K562 (cell line): ENCODE data around the gene RAMACL. TPM values are rescaled to one million over a fixed set of nuclear protein-coding genes. Genes with fewer than 3 reads are reported as not detected.

Experiments
- ATAC-seq: fragments of 200-7000 bp; cut with Tn5 transposase; 3 replicates; pipeline ENCODE4 v1.9.1; 2020; ENCODE audit warnings: moderate library complexity
- BruUV-seq: library from RNA; stranded (reverse); fragments of 400-500 nt; replicated peaks from 2 replicates; lab custom pipeline; 2021; lab: Mats Ljungman, UMichigan
- CTCF ChIA-PET: fragments of 300-600 bp; formaldehyde crosslinking; extraction: SDS; loops from one replicate; lab custom pipeline; 2021; ENCODE audit warnings: low intra/inter-chr PET ratio; lab: Yijun Ruan, JAX
- POLR2A ChIA-PET: fragments of 300-600, 350-650 bp; sonication (Branson Sonifier 250); formaldehyde crosslinking; extraction: SDS; loops from one replicate; lab custom pipeline; 2021; ENCODE audit warnings: antibody characterized with exemption, inconsistent platforms; lab: Yijun Ruan, JAX
- DNase-seq, 4 experiments: peaks; one replicate each; pipeline versions ENCODE4 v3.0.0 to v3.0.0-alpha.2; 2011 to 2018; ENCODE audit warnings: low spot score in 3 of 4, mixed read lengths in 3 of 4; ENCODE audit errors: extremely low read depth in 1 of 4
- FAIRE-seq: peaks from 2 replicates; lab custom pipeline; 2011; peaks lifted over from hg19 to GRCh38; lab: Jason Lieb, UNC
- H2AFZ ChIP-seq: 2 replicates; pipeline ENCODE4 v1.6.0; 2011; ENCODE audit warnings: low read depth, low read length, control low read depth, inconsistent platforms
- H3K27ac ChIP-seq: fragments of 200-600 bp; 3 replicates; pipeline ENCODE4 v1.8.0; 2011; ENCODE audit warnings: low read depth, mild to moderate bottlenecking, control low read depth, inconsistent platforms, low read length, moderate library complexity, mixed read lengths; ENCODE audit errors: extremely low read depth
- H3K27me3 ChIP-seq, 2 experiments: fragments of 300-600 bp in 1 of 2; 2 replicates in 1 of 2; 3 replicates in 1 of 2; pipeline versions ENCODE4 v1.6.0 to v1.8.0; 2011; ENCODE audit warnings: inconsistent platforms in 2 of 2, low read length in 2 of 2, mild to moderate bottlenecking in 1 of 2, mixed read lengths in 1 of 2, moderate library complexity in 1 of 2; ENCODE audit not compliant: control insufficient read depth in 2 of 2, insufficient read depth in 2 of 2
- H3K36me3 ChIP-seq: fragments of 300-600 bp; 3 replicates; pipeline ENCODE4 v1.8.0; 2011; ENCODE audit warnings: mild to moderate bottlenecking, low read length, inconsistent platforms; ENCODE audit not compliant: control insufficient read depth, insufficient read depth
- H3K4me1 ChIP-seq, 2 experiments: fragments of 200-600 bp in 1 of 2; replicated peaks in 1 of 2; 2 replicates in 1 of 2; 3 replicates in 1 of 2; pipeline versions ENCODE4 v1.5.1 to v1.8.0; 2011; ENCODE audit warnings: inconsistent platforms in 2 of 2, low read length in 2 of 2, mild to moderate bottlenecking in 1 of 2, mixed read lengths in 1 of 2, moderate library complexity in 1 of 2; ENCODE audit not compliant: control insufficient read depth in 2 of 2, insufficient read depth in 2 of 2
- H3K4me2 ChIP-seq: 2 replicates; pipeline ENCODE4 v1.6.1; 2011; ENCODE audit warnings: low read length, control low read depth, inconsistent platforms, mixed read lengths; ENCODE audit not compliant: insufficient read depth
- H3K4me3 ChIP-seq: fragments of 200-600 bp; sonication (generic), shearing (Covaris generic); 2 replicates; pipeline ENCODE4 v1.5.1; 2016; ENCODE audit warnings: control low read depth, inconsistent platforms
- H3K79me2 ChIP-seq: fragments of 200-600 bp; 3 replicates; pipeline ENCODE4 v1.8.0; 2011; ENCODE audit warnings: low read length, inconsistent platforms; ENCODE audit not compliant: control insufficient read depth, insufficient read depth
- H3K9ac ChIP-seq, 2 experiments: 2 replicates each; pipeline versions ENCODE4 v1.6.0 to v1.6.1; 2011; ENCODE audit warnings: low read depth in 2 of 2, low read length in 2 of 2, control low read depth in 1 of 2, inconsistent platforms in 1 of 2, mild to moderate bottlenecking in 1 of 2, mixed read lengths in 1 of 2; ENCODE audit not compliant: insufficient read depth in 1 of 2
- H3K9me1 ChIP-seq: one replicate; pipeline ENCODE4 v1.6.0; 2011; ENCODE audit warnings: inconsistent platforms, mild to moderate bottlenecking, low read length, moderate library complexity; ENCODE audit not compliant: control insufficient read depth, insufficient read depth
- H3K9me3 ChIP-seq: replicated peaks from 2 replicates; pipeline ENCODE4 v1.5.1; 2011; ENCODE audit warnings: low read depth, low read length, inconsistent platforms; ENCODE audit not compliant: control insufficient read depth, insufficient read depth
- H4K20me1 ChIP-seq: replicated peaks from 2 replicates; pipeline ENCODE4 v1.6.1; 2011; ENCODE audit warnings: low read length, inconsistent platforms, mixed read lengths; ENCODE audit not compliant: control insufficient read depth, insufficient read depth
- CTCFL ChIP-seq: IDR thresholded peaks from 2 replicates; pipeline ENCODE4 v1.6.1; 2011; ENCODE audit warnings: borderline replicate concordance, low read depth, mild to moderate bottlenecking, moderate library complexity, low read length; ENCODE audit not compliant: insufficient read depth, poor library complexity, severe bottlenecking
- GABPB2 ChIP-seq: fragments of 250-450 bp; sonication (Bioruptor Pico); conservative IDR thresholded peaks from 2 replicates; pipeline ENCODE4 v1.5.1; 2021; ENCODE audit warnings: mild to moderate bottlenecking
- GTF2E2 ChIP-seq: fragments of 200-800 bp; sonication (Bioruptor generic); IDR thresholded peaks from 2 replicates; pipeline ENCODE4 v1.6.1; 2016; ENCODE audit warnings: missing genetic modification characterization, missing compliant biosample characterization
- HIVEP1 ChIP-seq: fragments of 250-450 bp; sonication (Bioruptor Pico); IDR thresholded peaks from 2 replicates; pipeline ENCODE4 v1.4.0; 2020; ENCODE audit warnings: mild to moderate bottlenecking
- IFI16 ChIP-seq: fragments of 250-450 bp; sonication (Bioruptor Pico); IDR thresholded peaks from 2 replicates; pipeline ENCODE4 v2.1.2; 2022; ENCODE audit warnings: mild to moderate bottlenecking, inconsistent platforms
- KLF1 ChIP-seq: fragments of 450-650 bp; IDR thresholded peaks from 2 replicates; pipeline ENCODE4 v1.6.1; 2016; ENCODE audit warnings: missing genetic modification characterization, missing compliant biosample characterization
- MITF ChIP-seq: IDR thresholded peaks from 2 replicates; pipeline ENCODE4 v1.6.1; 2014; ENCODE audit warnings: antibody characterized with exemption
- NBN ChIP-seq: fragments of 450-650 bp; IDR thresholded peaks from 2 replicates; pipeline ENCODE4 v1.6.1; 2016; ENCODE audit warnings: low read depth, mild to moderate bottlenecking
- NR3C1 ChIP-seq: sonication (generic); formaldehyde crosslinking; IDR thresholded peaks from 2 replicates; pipeline ENCODE4 v1.8.1; 2022; ENCODE audit warnings: missing genetic modification reagents
- RCOR1 ChIP-seq, 2 experiments: IDR thresholded peaks; 2 replicates each; pipeline ENCODE4 v1.6.1; 2012; ENCODE audit warnings: low read depth in 2 of 2, low read length in 2 of 2, borderline replicate concordance in 1 of 2, improper control_type of control experiment in 1 of 2
- SMAD1 ChIP-seq: fragments of 150-350 bp; IDR thresholded peaks from 2 replicates; pipeline ENCODE4 v1.6.1; 2014; ENCODE audit warnings: low read length, low read depth; ENCODE audit not compliant: partially characterized antibody
- TCF7 ChIP-seq: sonication (generic); IDR thresholded peaks from 2 replicates; pipeline ENCODE4 v1.6.1; 2016; ENCODE audit warnings: antibody characterized with exemption, borderline replicate concordance
- WGBS: fragments of 100-300 bp; shearing (Covaris generic); methylation state at CpG from one replicate; pipeline ENCODE4 v1.1.6; 2016; ENCODE audit warnings: low coverage, mixed read lengths; ENCODE audit not compliant: insufficient coverage; ENCODE audit errors: missing lambda C conversion rate; 5-methylcytosine and 5-hydroxymethylcytosine counted together
- in situ Hi-C: fragments of 300-500 bp; cut with MboI; formaldehyde crosslinking; loops from 4 replicates; pipeline ENCODE4 v1.15.0; 2018; ENCODE audit warnings: inconsistent platforms, mixed read lengths
- intact Hi-C: fragments of 100-400 bp; cut with micrococcal nuclease; formaldehyde crosslinking; loops from 2 replicates; pipeline ENCODE4 v1.14.2; 2022
- polyA plus RNA-seq, 8 experiments: library from polyadenylated mRNA; depleted of rRNA in 4 of 8; stranded (reverse) in 5 of 8; unstranded in 3 of 8; fragments of >200 nt; fragmentation: Nextera tagmentation in 2 of 8; fragmentation: Illumina TruSeq in 1 of 8; extraction: Ambion mirVana in 2 of 8; extraction: Trizol in 1 of 8; gene quantifications; 2 replicates each; pipeline versions ENCODE4 v1.2.1 to v1.2.3, GENCODE V29; 2011 to 2014; ENCODE audit warnings: inconsistent platforms in 1 of 8, missing spikeins in 1 of 8
- total RNA-seq, 7 experiments: library from RNA; depleted of rRNA in 6 of 7; stranded (reverse); fragments of >200 nt in 6 of 7; fragmentation: Illumina TruSeq in 2 of 7; extraction: Trizol in 2 of 7; gene quantifications; 2 replicates each; pipeline versions ENCODE4 v1.2.1 to v1.2.3, GENCODE V29; 2011 to 2021; ENCODE audit warnings: low replicate concordance in 1 of 7
- TF ChIP-seq, protein P1 (sequence below): fragments of 450-650 bp; formaldehyde crosslinking; IDR thresholded peaks from 2 replicates; pipeline ENCODE4 v1.4.0; 2020; ENCODE audit warnings: mild to moderate bottlenecking

RAMACL gene
- total and polyA plus RNA-seq, 9 of the 15 experiments (the other 6 are each of a cell fraction or from before 2014, with no cell fraction given) = 0.11 to 1.7 (median 0.41) TPM; not detected in 1

DNA sequence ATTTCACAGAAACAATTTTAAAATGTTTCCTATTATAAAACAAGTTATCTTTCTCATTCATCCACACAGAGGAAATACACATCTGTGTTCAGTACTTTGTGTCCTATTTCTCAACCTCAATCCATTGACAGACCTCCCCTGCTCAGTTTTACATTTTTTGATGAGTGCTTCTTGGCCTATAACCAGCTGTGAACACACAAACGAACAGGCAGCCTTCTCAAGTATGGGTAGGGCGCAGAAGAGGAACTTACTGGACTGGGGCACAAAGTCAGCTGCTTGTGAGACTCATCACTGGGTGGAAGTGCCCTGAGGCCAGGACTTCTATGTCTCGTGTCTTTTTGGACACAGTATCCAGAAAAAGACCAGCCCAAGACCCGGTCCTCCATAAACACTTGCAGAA, 37.8 kb upstream of the RAMACL start:
- POLR2A ChIA-PET = interaction anchor here (0.7 kb wide), 1 partner anchor 76 kb away, joined by 3 read pairs; no protein-coding TSS in a partner anchor
- no peaks in the 10 kb centered on the region for H3K9me1 ChIP-seq
- no peak overlapping the region for H3K4me3 ChIP-seq
- CTCF ChIA-PET = no interaction called here
- no peaks in the 10 kb centered on the region for H3K79me2 ChIP-seq
- H2AFZ ChIP-seq = no peak overlapping the region
- H4K20me1 ChIP-seq = no peaks in the 10 kb centered on the region
- no peak for TF ChIP-seq HIVEP1 (CRISPR knock-in tag)
- TF ChIP-seq, protein P1, sequence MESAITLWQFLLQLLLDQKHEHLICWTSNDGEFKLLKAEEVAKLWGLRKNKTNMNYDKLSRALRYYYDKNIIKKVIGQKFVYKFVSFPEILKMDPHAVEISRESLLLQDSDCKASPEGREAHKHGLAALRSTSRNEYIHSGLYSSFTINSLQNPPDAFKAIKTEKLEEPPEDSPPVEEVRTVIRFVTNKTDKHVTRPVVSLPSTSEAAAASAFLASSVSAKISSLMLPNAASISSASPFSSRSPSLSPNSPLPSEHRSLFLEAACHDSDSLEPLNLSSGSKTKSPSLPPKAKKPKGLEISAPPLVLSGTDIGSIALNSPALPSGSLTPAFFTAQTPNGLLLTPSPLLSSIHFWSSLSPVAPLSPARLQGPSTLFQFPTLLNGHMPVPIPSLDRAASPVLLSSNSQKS (CRISPR knock-in tag) = no peak
- TF ChIP-seq CTCFL = no peak
- no peak for TF ChIP-seq KLF1 (tag)
- no peak for TF ChIP-seq IFI16 (CRISPR knock-in tag)
- TF ChIP-seq NBN = no peak
- TF ChIP-seq GTF2E2 (tag) = no peak
- TF ChIP-seq TCF7 = no peak
- no peak for TF ChIP-seq NR3C1
- TF ChIP-seq RCOR1 (IDR thresholded peaks at IDR 0.05; ENCODE audit: borderline replicate concordance in 1 of 2, low read depth in 2 of 2, low read length in 2 of 2) = no peak
- TF ChIP-seq SMAD1 = no peak
- no peak for TF ChIP-seq MITF
- TF ChIP-seq GABPB2 (CRISPR knock-in tag) = no peak
- H3K27me3 ChIP-seq = peaks cover 13 to 35% of the 10 kb centered on the region in 2 experiments
- no peaks in the 10 kb centered on the region for H3K36me3 ChIP-seq
- DNase-seq = no peak
- no peaks in the 10 kb centered on the region for H3K9me3 ChIP-seq
- H3K4me2 ChIP-seq = no peak overlapping the region
- no peak overlapping the region for H3K9ac ChIP-seq
- no peak overlapping the region for H3K27ac ChIP-seq
- BruUV-seq = no TSS peak
- peaks cover 2 to 24% of the 10 kb centered on the region in 2 experiments; a peak in 2 of 5 replicates for H3K4me1 ChIP-seq
- intact Hi-C loops (no loop called here), in situ Hi-C loops (no loop called here)
- FAIRE-seq = no peak
- ATAC-seq = no peak
- 0% methylated on average over 4 of the region's 4 CpGs for WGBS
